SU-DHL-6 (cell line): ENCODE data around the gene BCAN.

Source experiments
- EZH2phosphoT487 ChIP-seq: fragments of 200-600 bp; sonication (generic), shearing (Covaris generic); conservative IDR thresholded peaks from 2 replicates; pipeline ENCODE4 v1.6.1; 2018; ENCODE audit warnings: mild to moderate bottlenecking, antibody characterized with exemption, low read length, moderate library complexity, mixed read lengths
- TF ChIP-seq, protein P1 (sequence below): fragments of 200-600 bp; sonication (generic); IDR thresholded peaks from one replicate; pipeline ENCODE4 v1.5.1; 2017; ENCODE audit warnings: antibody characterized with exemption, mild to moderate bottlenecking, low read length, moderate library complexity; ENCODE audit not compliant: insufficient read depth, poor library complexity, severe bottlenecking

DNA sequence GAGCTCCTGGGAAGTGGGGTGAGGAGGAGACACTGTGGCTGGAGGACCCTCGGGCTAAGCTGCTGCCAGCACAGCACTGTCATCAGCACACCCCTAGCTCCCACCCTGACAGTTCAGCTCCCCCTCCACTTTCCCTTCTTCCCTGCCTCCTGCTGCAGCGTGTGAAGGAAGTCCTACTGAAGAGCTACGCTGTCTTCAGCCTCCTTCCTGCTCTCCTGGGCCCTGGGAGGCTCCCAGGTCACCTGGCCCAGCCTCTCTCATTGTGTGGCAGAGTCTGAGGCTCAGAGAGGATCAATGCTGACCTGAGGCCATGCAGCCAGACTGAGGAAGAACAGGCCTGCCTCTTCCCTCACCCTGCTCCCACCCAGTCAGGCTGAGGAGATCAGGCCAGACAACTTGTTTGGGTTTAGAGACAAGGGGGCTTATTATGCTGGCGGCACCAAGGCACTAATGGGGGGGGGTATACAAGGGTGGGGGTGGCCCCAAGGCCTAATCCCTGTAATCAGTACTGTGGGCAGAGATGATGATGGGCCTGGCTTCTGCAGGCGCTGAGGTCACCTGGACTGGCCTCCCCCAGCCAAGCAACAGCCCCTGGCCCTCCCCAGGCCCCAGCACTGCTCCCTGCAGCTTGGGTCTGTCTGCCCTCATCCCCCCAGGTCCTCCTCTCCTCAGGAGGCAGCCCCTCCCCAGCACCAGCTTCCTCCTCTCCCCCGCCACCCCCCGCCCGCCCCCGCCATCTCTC, 26.2 kb downstream of the BCAN start:
- TF ChIP-seq, protein P1, sequence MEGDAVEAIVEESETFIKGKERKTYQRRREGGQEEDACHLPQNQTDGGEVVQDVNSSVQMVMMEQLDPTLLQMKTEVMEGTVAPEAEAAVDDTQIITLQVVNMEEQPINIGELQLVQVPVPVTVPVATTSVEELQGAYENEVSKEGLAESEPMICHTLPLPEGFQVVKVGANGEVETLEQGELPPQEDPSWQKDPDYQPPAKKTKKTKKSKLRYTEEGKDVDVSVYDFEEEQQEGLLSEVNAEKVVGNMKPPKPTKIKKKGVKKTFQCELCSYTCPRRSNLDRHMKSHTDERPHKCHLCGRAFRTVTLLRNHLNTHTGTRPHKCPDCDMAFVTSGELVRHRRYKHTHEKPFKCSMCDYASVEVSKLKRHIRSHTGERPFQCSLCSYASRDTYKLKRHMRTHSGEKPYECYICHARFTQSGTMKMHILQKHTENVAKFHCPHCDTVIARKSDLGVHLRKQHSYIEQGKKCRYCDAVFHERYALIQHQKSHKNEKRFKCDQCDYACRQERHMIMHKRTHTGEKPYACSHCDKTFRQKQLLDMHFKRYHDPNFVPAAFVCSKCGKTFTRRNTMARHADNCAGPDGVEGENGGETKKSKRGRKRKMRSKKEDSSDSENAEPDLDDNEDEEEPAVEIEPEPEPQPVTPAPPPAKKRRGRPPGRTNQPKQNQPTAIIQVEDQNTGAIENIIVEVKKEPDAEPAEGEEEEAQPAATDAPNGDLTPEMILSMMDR: no peak
- no peak for TF ChIP-seq EZH2phosphoT487
